Measurements from ENCODE around the gene NCBP2.

Gene NCBP2

GRCh38 chr3:196938576-196938975 is 3.8 kb downstream of the NCBP2 start:
- ChIA-PET POLR2A (no interaction called here), CTCF (interaction anchor here (0.6 kb wide), 1 partner anchor 377 kb away, joined by 3 read pairs; no protein-coding TSS in a partner anchor)
- TF ChIP-seq BHLHE40 (IDR thresholded peaks at IDR 0.05; ENCODE audit: borderline replicate concordance) (no peak), FOXA1 (IDR thresholded peaks at IDR 0.05) (no peak), FOXM1 (IDR thresholded peaks at IDR 0.05; ENCODE audit: borderline replicate concordance) (no peak), ELF4 (IDR thresholded peaks at IDR 0.05) (no peak), L3MBTL2 (conservative IDR thresholded peaks at IDR 0.05) (no peak), ZNF384 (IDR thresholded peaks at IDR 0.05) (no peak), HDGF (IDR thresholded peaks at IDR 0.05; ENCODE audit: borderline replicate concordance) (no peak), CTBP1 (IDR thresholded peaks at IDR 0.05; ENCODE audit: borderline replicate concordance) (no peak), FOXK2 (IDR thresholded peaks at IDR 0.05) (no peak), ARNT (IDR thresholded peaks at IDR 0.05) (no peak), NFRKB (IDR thresholded peaks at IDR 0.05) (no peak), TARDBP (IDR thresholded peaks at IDR 0.05) (no peak)
- TF ChIP-seq, protein P1, sequence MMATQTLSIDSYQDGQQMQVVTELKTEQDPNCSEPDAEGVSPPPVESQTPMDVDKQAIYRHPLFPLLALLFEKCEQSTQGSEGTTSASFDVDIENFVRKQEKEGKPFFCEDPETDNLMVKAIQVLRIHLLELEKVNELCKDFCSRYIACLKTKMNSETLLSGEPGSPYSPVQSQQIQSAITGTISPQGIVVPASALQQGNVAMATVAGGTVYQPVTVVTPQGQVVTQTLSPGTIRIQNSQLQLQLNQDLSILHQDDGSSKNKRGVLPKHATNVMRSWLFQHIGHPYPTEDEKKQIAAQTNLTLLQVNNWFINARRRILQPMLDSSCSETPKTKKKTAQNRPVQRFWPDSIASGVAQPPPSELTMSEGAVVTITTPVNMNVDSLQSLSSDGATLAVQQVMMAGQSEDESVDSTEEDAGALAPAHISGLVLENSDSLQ (IDR thresholded peaks at IDR 0.05) = no peak
- no peak for DNase-seq (ENCODE audit: extremely low spot score)

GRCh38 chr3:196938124-196938523 is 4.2 kb downstream of the NCBP2 start:
- TF ChIP-seq BHLHE40 (IDR thresholded peaks at IDR 0.05; ENCODE audit: borderline replicate concordance) = no peak
- TF ChIP-seq, protein P1 (IDR thresholded peaks at IDR 0.05) = no peak
- TF ChIP-seq SP1 (IDR thresholded peaks at IDR 0.05) = no peak
- no peak for TF ChIP-seq FOXM1 (IDR thresholded peaks at IDR 0.05; ENCODE audit: borderline replicate concordance)
- TF ChIP-seq ARNT (IDR thresholded peaks at IDR 0.05) = no peak
- no peak for TF ChIP-seq SUZ12 (IDR thresholded peaks at IDR 0.05)
- no peak for TF ChIP-seq CTBP1 (IDR thresholded peaks at IDR 0.05; ENCODE audit: borderline replicate concordance)
- no peak for TF ChIP-seq LEF1 (IDR thresholded peaks at IDR 0.05; ENCODE audit: borderline replicate concordance)
- TF ChIP-seq ELF4 (IDR thresholded peaks at IDR 0.05) = no peak
- TF ChIP-seq TARDBP (IDR thresholded peaks at IDR 0.05) = no peak
- TF ChIP-seq FOXK2 (IDR thresholded peaks at IDR 0.05) = no peak
- no peak for TF ChIP-seq ZNF384 (IDR thresholded peaks at IDR 0.05)
- TF ChIP-seq NFRKB (IDR thresholded peaks at IDR 0.05) = no peak
- TF ChIP-seq FOXA1 (IDR thresholded peaks at IDR 0.05) = no peak
- no peak for TF ChIP-seq HDGF (IDR thresholded peaks at IDR 0.05; ENCODE audit: borderline replicate concordance)
- TF ChIP-seq L3MBTL2 (conservative IDR thresholded peaks at IDR 0.05) = no peak
- ChIA-PET CTCF (interaction anchor here (0.6 kb wide), 2 partner anchors 377 to 553 kb away, joined by 3 read pairs; no protein-coding TSS in a partner anchor), POLR2A (no interaction called here)
- no peak for DNase-seq (ENCODE audit: extremely low spot score)

DNA sequence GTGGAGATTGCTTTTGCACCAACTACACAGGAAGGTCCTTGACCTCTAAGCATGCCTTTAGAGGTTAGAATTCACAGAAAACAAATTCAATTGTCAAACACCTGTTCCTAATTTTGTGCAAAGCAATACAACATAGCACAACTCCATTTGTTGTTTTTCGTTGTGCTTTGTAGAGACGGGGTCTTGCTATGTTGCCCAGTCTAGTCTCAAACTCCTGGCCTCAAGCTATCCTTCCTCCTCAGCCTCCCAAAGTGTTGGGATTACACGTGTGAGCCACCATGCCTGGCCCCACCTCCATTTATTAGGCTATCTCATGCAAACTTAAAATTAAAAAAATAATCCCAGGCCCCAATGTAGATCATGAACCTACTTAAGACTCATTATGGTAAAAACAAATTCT is 6.0 kb downstream of the NCBP2 start:
- POLR2A ChIA-PET = no interaction called here
- CTCF ChIA-PET = no interaction called here
- no peak for DNase-seq (ENCODE audit: extremely low spot score)
- TF ChIP-seq NFRKB (IDR thresholded peaks at IDR 0.05) (no peak), SUZ12 (IDR thresholded peaks at IDR 0.05) (no peak), SP1 (IDR thresholded peaks at IDR 0.05) (no peak), LEF1 (IDR thresholded peaks at IDR 0.05; ENCODE audit: borderline replicate concordance) (no peak), TARDBP (IDR thresholded peaks at IDR 0.05) (no peak), CTBP1 (IDR thresholded peaks at IDR 0.05; ENCODE audit: borderline replicate concordance) (no peak), BHLHE40 (IDR thresholded peaks at IDR 0.05; ENCODE audit: borderline replicate concordance) (no peak), FOXA1 (IDR thresholded peaks at IDR 0.05) (no peak), FOXM1 (IDR thresholded peaks at IDR 0.05; ENCODE audit: borderline replicate concordance) (no peak), ZNF384 (IDR thresholded peaks at IDR 0.05) (no peak), FOXK2 (IDR thresholded peaks at IDR 0.05) (no peak), ELF4 (IDR thresholded peaks at IDR 0.05) (no peak), ARNT (IDR thresholded peaks at IDR 0.05) (no peak), HDGF (IDR thresholded peaks at IDR 0.05; ENCODE audit: borderline replicate concordance) (no peak)
- TF ChIP-seq, protein P1 (IDR thresholded peaks at IDR 0.05) = no peak

GRCh38 chr3:196932600-196932999 is 9.7 kb downstream of the NCBP2 start:
- no peak for TF ChIP-seq FOXM1 (IDR thresholded peaks at IDR 0.05; ENCODE audit: borderline replicate concordance)
- TF ChIP-seq HDGF (IDR thresholded peaks at IDR 0.05; ENCODE audit: borderline replicate concordance) = no peak
- TF ChIP-seq FOXK2 (IDR thresholded peaks at IDR 0.05) = no peak
- no peak for TF ChIP-seq ZNF384 (IDR thresholded peaks at IDR 0.05)
- TF ChIP-seq TARDBP (IDR thresholded peaks at IDR 0.05) = no peak
- no peak for TF ChIP-seq L3MBTL2 (conservative IDR thresholded peaks at IDR 0.05)
- TF ChIP-seq ELF4 (IDR thresholded peaks at IDR 0.05) = no peak
- no peak for TF ChIP-seq SP1 (IDR thresholded peaks at IDR 0.05)
- TF ChIP-seq NFRKB (IDR thresholded peaks at IDR 0.05) = no peak
- no peak for TF ChIP-seq BHLHE40 (IDR thresholded peaks at IDR 0.05; ENCODE audit: borderline replicate concordance)
- no peak for TF ChIP-seq FOXA1 (IDR thresholded peaks at IDR 0.05)
- TF ChIP-seq, protein P1 (IDR thresholded peaks at IDR 0.05) = no peak
- TF ChIP-seq ARNT (IDR thresholded peaks at IDR 0.05) = no peak
- TF ChIP-seq LEF1 (IDR thresholded peaks at IDR 0.05; ENCODE audit: borderline replicate concordance) = no peak
- TF ChIP-seq CTBP1 (IDR thresholded peaks at IDR 0.05; ENCODE audit: borderline replicate concordance) = no peak
- TF ChIP-seq SUZ12 (IDR thresholded peaks at IDR 0.05) = no peak
- CTCF ChIA-PET = no interaction called here
- DNase-seq (ENCODE audit: extremely low spot score) = no peak
- POLR2A ChIA-PET = no interaction called here

- DNase-seq (ENCODE audit: extremely low spot score) = no peak
- ChIA-PET CTCF (no interaction called here), POLR2A (no interaction called here)
- TF ChIP-seq NFRKB (IDR thresholded peaks at IDR 0.05) = no peak
- TF ChIP-seq CTBP1 (IDR thresholded peaks at IDR 0.05; ENCODE audit: borderline replicate concordance) = no peak
These were observed 10.3 kb downstream of the NCBP2 start for GRCh38 chr3:196931828-196932587.
